ENCODE measurements around the gene CKS1B.

- TF ChIP-seq EGR1 (IDR thresholded peaks at IDR 0.05; ENCODE audit: low read depth in 2 of 2) (no peak), CTCF (IDR thresholded peaks at IDR 0.05; ENCODE audit: low read depth, low read length, missing input control) (no peak), SP1 (IDR thresholded peaks at IDR 0.05) (no peak), REST (IDR thresholded peaks at IDR 0.05) (no peak), YY1 (IDR thresholded peaks at IDR 0.05) (no peak), HNF4A (conservative IDR thresholded peaks at IDR 0.05) (no peak), RAD21 (IDR thresholded peaks at IDR 0.05) (no peak), TAF1 (conservative IDR thresholded peaks at IDR 0.05) (no peak), GABPA (IDR thresholded peaks at IDR 0.05 in 1 of 2, conservative IDR thresholded peaks at IDR 0.05 in 1 of 2) (no peak), FOXA1 (IDR thresholded peaks at IDR 0.05) (no peak), RXRA (IDR thresholded peaks at IDR 0.05) (no peak), JUND (IDR thresholded peaks at IDR 0.05) (no peak)
These were observed 28.3 kb upstream of the CKS1B start for GRCh38 chr1:154945962-154946850.
